GM12878 (cell line): ENCODE results near the gene CAPN15. TPM values are rescaled to one million over a fixed set of nuclear protein-coding genes. Genes with fewer than 3 reads are reported as not detected.

Experiments used
- ATAC-seq: fragments of 200-7000 bp; cut with Tn5 transposase; 3 replicates; pipeline ENCODE4 v1.9.1; 2020; ENCODE audit warnings: mild to moderate bottlenecking, moderate library complexity
- BruUV-seq: library from RNA; stranded (reverse); fragments of 400-500 nt; replicated peaks from 2 replicates; lab custom pipeline; 2021; lab: Mats Ljungman, UMichigan
- CTCF ChIA-PET: fragments of 300-600 bp; sonication (Branson Sonifier 250); formaldehyde crosslinking; extraction: SDS; loops from one replicate; lab custom pipeline; 2021; ENCODE audit warnings: inconsistent platforms; lab: Yijun Ruan, JAX
- POLR2A ChIA-PET: fragments of 350-600 bp; formaldehyde crosslinking; extraction: SDS; loops from one replicate; lab custom pipeline; 2021; ENCODE audit warnings: inconsistent platforms; lab: Charles Lee
- RAD21 ChIA-PET: fragments of 300-600 bp; sonication (Branson Sonifier 250); formaldehyde crosslinking; loops from one replicate; lab custom pipeline; 2023; ENCODE audit warnings: antibody characterized with exemption; ENCODE audit not compliant: unreplicated experiment; lab: Charles Lee
- SMC1A ChIA-PET: fragments of 300-600 bp; sonication (Branson Sonifier 250); formaldehyde crosslinking; loops from one replicate; lab custom pipeline; 2023; ENCODE audit not compliant: unreplicated experiment, uncharacterized antibody; lab: Charles Lee
- DNase-seq: peaks from one replicate; pipeline ENCODE4 v3.0.0-alpha.2; 2011; ENCODE audit warnings: low read depth, low spot score
- FAIRE-seq: peaks from 3 replicates; lab custom pipeline; 2011; peaks lifted over from hg19 to GRCh38; lab: Jason Lieb, UNC
- H2AFZ ChIP-seq: 2 replicates; pipeline ENCODE4 v1.6.0; 2011; ENCODE audit warnings: low read depth, low read length, control low read depth; ENCODE audit not compliant: control insufficient read depth
- H3K27ac ChIP-seq: 2 replicates; pipeline ENCODE4 v1.5.1; 2011; ENCODE audit warnings: control low read depth; ENCODE audit not compliant: control insufficient read depth, insufficient read depth
- H3K27me3 ChIP-seq, 2 experiments: replicated peaks in 1 of 2; 2 replicates each; pipeline versions ENCODE4 v1.6.0 to v1.6.1; 2011; ENCODE audit warnings: low read length in 1 of 2; ENCODE audit not compliant: control insufficient read depth in 2 of 2, insufficient read depth in 2 of 2
- H3K36me3 ChIP-seq, 2 experiments: 2 replicates each; pipeline ENCODE4 v1.5.1; 2011; ENCODE audit warnings: low read length in 1 of 2; ENCODE audit not compliant: control insufficient read depth in 2 of 2, insufficient read depth in 2 of 2
- H3K4me1 ChIP-seq: 2 replicates; pipeline ENCODE4 v1.6.1; 2011; ENCODE audit warnings: mild to moderate bottlenecking, low read length, moderate library complexity, mixed read lengths; ENCODE audit not compliant: control insufficient read depth, insufficient read depth
- H3K4me2 ChIP-seq: 2 replicates; pipeline ENCODE4 v1.6.0; 2011; ENCODE audit warnings: control low read depth; ENCODE audit not compliant: control insufficient read depth, insufficient read depth
- H3K4me3 ChIP-seq: fragments of 200-600 bp; sonication (generic); 2 replicates; pipeline ENCODE4 v1.5.1; 2016
- H3K79me2 ChIP-seq: 2 replicates; pipeline ENCODE4 v1.6.0; 2011; ENCODE audit warnings: low read length; ENCODE audit not compliant: control insufficient read depth, insufficient read depth
- H3K9ac ChIP-seq: 2 replicates; pipeline ENCODE4 v1.8.0; 2011; ENCODE audit warnings: low read length, control low read depth, mixed read lengths; ENCODE audit not compliant: control insufficient read depth, insufficient read depth
- H3K9me3 ChIP-seq: replicated peaks from 3 replicates; pipeline ENCODE4 v1.5.1; 2011; ENCODE audit warnings: mild to moderate bottlenecking, low read length; ENCODE audit not compliant: control insufficient read depth, insufficient read depth
- H4K20me1 ChIP-seq: 2 replicates; pipeline ENCODE4 v1.6.0; 2011; ENCODE audit not compliant: control insufficient read depth, insufficient read depth
- BRCA1 ChIP-seq: IDR thresholded peaks from 2 replicates; pipeline ENCODE4 v1.6.1; 2011; ENCODE audit warnings: low read depth, low read length, improper control_type of control experiment
- FOS ChIP-seq: IDR thresholded peaks from 3 replicates; pipeline ENCODE4 v1.6.1; 2011; ENCODE audit warnings: borderline replicate concordance; ENCODE audit not compliant: insufficient read length; ENCODE audit errors: extremely low read depth
- FOXM1 ChIP-seq: IDR thresholded peaks from 2 replicates; pipeline ENCODE4 v1.6.1; 2012; ENCODE audit warnings: low read depth, mild to moderate bottlenecking, inconsistent platforms, low read length, moderate library complexity
- JUND ChIP-seq: IDR thresholded peaks from 2 replicates; pipeline ENCODE4 v1.6.1; 2012; ENCODE audit warnings: low read depth, mild to moderate bottlenecking, low read length, improper control_type of control experiment, moderate library complexity
- PAX8 ChIP-seq: fragments of 450-650 bp; IDR thresholded peaks from 2 replicates; pipeline ENCODE4 v1.6.1; 2017; ENCODE audit warnings: mild to moderate bottlenecking, moderate library complexity
- PBX3 ChIP-seq: IDR thresholded peaks from 2 replicates; pipeline ENCODE4 v1.6.1; 2011; ENCODE audit warnings: mild to moderate bottlenecking, low read depth, low read length, moderate library complexity; ENCODE audit not compliant: insufficient replicate concordance
- PRDM15 ChIP-seq: fragments of 450-650 bp; formaldehyde crosslinking; IDR thresholded peaks from 2 replicates; pipeline ENCODE4 v1.4.0; 2020; ENCODE audit warnings: mild to moderate bottlenecking, moderate library complexity
- RAD51 ChIP-seq: fragments of 450-650 bp; IDR thresholded peaks from 2 replicates; pipeline ENCODE4 v1.6.1; 2016; ENCODE audit warnings: moderate library complexity, mild to moderate bottlenecking, inconsistent platforms
- SP1 ChIP-seq: IDR thresholded peaks from one replicate; pipeline ENCODE4 v1.6.1; 2011; ENCODE audit warnings: low read depth, low read length
- SRF ChIP-seq, 2 experiments: IDR thresholded peaks; 2 replicates each; pipeline ENCODE4 v1.6.1; 2011; ENCODE audit warnings: low read depth in 2 of 2, low read length in 2 of 2, mild to moderate bottlenecking in 1 of 2, moderate library complexity in 1 of 2
- ZBTB4 ChIP-seq: fragments of 450-650 bp; formaldehyde crosslinking; IDR thresholded peaks from 2 replicates; pipeline ENCODE4 v1.4.0; 2022; ENCODE audit warnings: mild to moderate bottlenecking, moderate library complexity
- WGBS: methylation state at CpG from one replicate; pipeline ENCODE4 v1.1.6; 2016; ENCODE audit warnings: low lambda C conversion rate; ENCODE audit not compliant: insufficient replicate concordance, insufficient coverage; ENCODE audit errors: missing lambda C conversion rate; 5-methylcytosine and 5-hydroxymethylcytosine counted together
- in situ Hi-C: fragments of 300-500 bp; cut with MboI; formaldehyde crosslinking; loops from 9 replicates; pipeline ENCODE4 v1.14.3; 2018; ENCODE audit warnings: mixed read lengths
- intact Hi-C: fragments of 100-400 bp; cut with micrococcal nuclease; formaldehyde crosslinking; loops from one replicate; pipeline ENCODE4 v1.14.2; 2022; ENCODE audit not compliant: unreplicated experiment
- polyA plus RNA-seq, 11 experiments: library from polyadenylated mRNA; depleted of rRNA in 4 of 11; unstranded in 6 of 11; stranded (reverse) in 5 of 11; fragments of >200 nt; fragmentation: Nextera tagmentation in 4 of 11; fragmentation: Illumina TruSeq in 1 of 11; extraction: Ambion mirVana in 4 of 11; extraction: Trizol in 1 of 11; gene quantifications; 1 replicate in 1 of 11; 2 replicates in 10 of 11; pipeline versions ENCODE4 v1.2.1 to v1.2.3, GENCODE V29; 2011 to 2016; ENCODE audit warnings: inconsistent platforms in 2 of 11, missing spikeins in 2 of 11, low read depth in 1 of 11
- total RNA-seq, 4 experiments: library from RNA; depleted of rRNA in 3 of 4; stranded (reverse); fragments of >200 nt in 3 of 4; fragmentation: Illumina TruSeq in 1 of 4; extraction: Trizol in 1 of 4; gene quantifications; 2 replicates each; pipeline versions ENCODE4 v1.2.1 to v1.2.3, GENCODE V29; 2013 to 2021

The CAPN15 gene
- total and polyA plus RNA-seq, 10 of the 15 experiments (the other 5 are each of a cell fraction or from before 2014, with no cell fraction given), result 0.40 to 78.5 (median 8.3) TPM

- Histone ChIP-seq H3K4me1 (peaks cover 4% of the 10 kb centered on the region), H3K36me3 (peaks cover 0 to 2% of the 10 kb centered on the region in 2 experiments; a peak in 3 of 4 replicates), H3K27me3 (no peaks in the 10 kb centered on the region), H2AFZ (no peak overlapping the region), H4K20me1 (no peaks in the 10 kb centered on the region), H3K4me3 (no peak overlapping the region), H3K27ac (no peak overlapping the region), H3K9me3 (no peaks in the 10 kb centered on the region), H3K79me2 (peaks cover 1% of the 10 kb centered on the region; the same call in 1 of the 2 replicates), H3K4me2 (no peak overlapping the region), H3K9ac (no peak overlapping the region)
- no TSS peak for BruUV-seq
- 93% methylated on average over 19 of the region's 19 CpGs for WGBS
- DNase-seq, result no peak
- ChIA-PET SMC1A (no interaction called here), POLR2A (interaction anchor here (0.9 kb wide), 1 partner anchor 8 kb away, joined by 3 read pairs; the partner anchor contains the start of gene CAPN15), RAD21 (no interaction called here), CTCF (no interaction called here)
- TF ChIP-seq SRF (IDR thresholded peaks at IDR 0.05; ENCODE audit: low read depth in 2 of 2, low read length in 2 of 2) (no peak), RAD51 (no peak), PAX8 (no peak), ZBTB4 (no peak), FOS (no peak), PRDM15 (CRISPR knock-in tag) (no peak), BRCA1 (no peak), FOXM1 (no peak), PBX3 (no peak), SP1 (no peak), JUND (no peak)
- intact Hi-C loops, result no loop called here
- no peak for FAIRE-seq
- in situ Hi-C loops, result no loop called here
- no peak for ATAC-seq
Measured at GRCh38 chr16:519425-519824, 8.1 kb upstream of the CAPN15 start.
